Keratinocyte (primary cell): ENCODE data around the gene CEP85. TPM values are rescaled to one million over a fixed set of nuclear protein-coding genes. Genes with fewer than 3 reads are reported as not detected.

Experiments
- DNase-seq: peaks from one replicate; pipeline ENCODE4 v3.0.0-alpha.2; 2011; ENCODE audit warnings: low read depth, missing footprints, low spot score
- FAIRE-seq: peaks from 2 replicates; lab custom pipeline; 2011; peaks lifted over from hg19 to GRCh38; lab: Jason Lieb, UNC
- H2AFZ ChIP-seq: 2 replicates; pipeline ENCODE4 v1.6.0; 2012; ENCODE audit warnings: low read length, control low read depth, inconsistent platforms; ENCODE audit not compliant: control insufficient read depth
- H3K27ac ChIP-seq: 2 replicates; pipeline ENCODE4 v1.5.1; 2011; ENCODE audit warnings: low read length; ENCODE audit not compliant: control insufficient read depth, insufficient read depth
- H3K27me3 ChIP-seq: 3 replicates; pipeline ENCODE4 v1.6.0; 2011; ENCODE audit warnings: low read length; ENCODE audit not compliant: control insufficient read depth, insufficient read depth; ENCODE audit errors: extremely low read depth
- H3K36me3 ChIP-seq, 2 experiments: 2 replicates in 1 of 2; 3 replicates in 1 of 2; pipeline ENCODE4 v1.5.1; 2011; ENCODE audit warnings: low read length in 2 of 2, mild to moderate bottlenecking in 1 of 2; ENCODE audit not compliant: control insufficient read depth in 2 of 2, insufficient read depth in 2 of 2; ENCODE audit errors: extremely low read depth in 1 of 2
- H3K4me1 ChIP-seq: 3 replicates; pipeline ENCODE4 v1.5.1; 2011; ENCODE audit warnings: low read length; ENCODE audit not compliant: control insufficient read depth, insufficient read depth; ENCODE audit errors: extremely low read depth
- H3K4me2 ChIP-seq: 3 replicates; pipeline ENCODE4 v1.6.0; 2011; ENCODE audit warnings: low read depth, low read length; ENCODE audit not compliant: control insufficient read depth, insufficient read depth; ENCODE audit errors: extremely low read depth
- H3K4me3 ChIP-seq, 3 experiments: fragments of 200-600 bp in 1 of 3; sonication (generic) in 1 of 3; 2 replicates in 2 of 3; 3 replicates in 1 of 3; pipeline ENCODE4 v1.5.1; 2011 to 2016; ENCODE audit warnings: low read length in 3 of 3, mild to moderate bottlenecking in 3 of 3, control low read depth in 2 of 3, inconsistent platforms in 1 of 3, low read depth in 1 of 3, mixed read lengths in 1 of 3, mixed run types in 1 of 3, moderate library complexity in 1 of 3; ENCODE audit not compliant: control insufficient read depth in 2 of 3, insufficient read depth in 2 of 3; ENCODE audit errors: extremely low read depth in 1 of 3
- H3K79me2 ChIP-seq: 2 replicates; pipeline ENCODE4 v1.6.0; 2012; ENCODE audit warnings: low read length; ENCODE audit not compliant: control insufficient read depth, insufficient read depth
- H3K9ac ChIP-seq: 3 replicates; pipeline ENCODE4 v1.6.0; 2011; ENCODE audit warnings: low read length; ENCODE audit not compliant: control insufficient read depth, insufficient read depth; ENCODE audit errors: extremely low read depth
- H3K9me1 ChIP-seq: 3 replicates; pipeline ENCODE4 v1.6.0; 2011; ENCODE audit warnings: low read length; ENCODE audit not compliant: control insufficient read depth, insufficient read depth; ENCODE audit errors: extremely low read depth
- H3K9me3 ChIP-seq: 2 replicates; pipeline ENCODE4 v1.5.1; 2012; ENCODE audit warnings: low read depth, low read length; ENCODE audit not compliant: control insufficient read depth
- H4K20me1 ChIP-seq: 3 replicates; pipeline ENCODE4 v1.6.0; 2011; ENCODE audit warnings: low read length; ENCODE audit not compliant: control insufficient read depth, insufficient read depth; ENCODE audit errors: extremely low read depth
- EZH2 ChIP-seq: IDR thresholded peaks from one replicate; pipeline ENCODE4 v1.6.1; 2012; ENCODE audit warnings: inconsistent platforms, mild to moderate bottlenecking, low read length, moderate library complexity
- dilution Hi-C: fragments of 300-500 bp; cut with MboI; formaldehyde crosslinking; loops from one replicate; pipeline ENCODE4 v1.7.0; 2020; ENCODE audit warnings: low sequenced_read_pairs; ENCODE audit not compliant: extremely low pct_ligation_motif_present
- polyA plus RNA-seq, 5 experiments: library from polyadenylated mRNA; depleted of rRNA in 3 of 5; stranded (reverse) in 3 of 5; stranded (forward) in 1 of 5; unstranded in 1 of 5; fragments of >200 nt; gene quantifications; 1 replicate in 1 of 5; 2 replicates in 3 of 5; 3 replicates in 1 of 5; pipeline versions ENCODE4 v1.2.1 to v1.2.3, GENCODE V29; 2011 to 2012; ENCODE audit warnings: missing spikeins in 2 of 5, low read depth in 1 of 5, low replicate concordance in 1 of 5
- TF ChIP-seq, protein P1 (sequence below), 3 experiments: IDR thresholded peaks in 1 of 3; conservative IDR thresholded peaks in 1 of 3; optimal IDR thresholded peaks in 1 of 3; 2 replicates in 2 of 3; 3 replicates in 1 of 3; pipeline versions ENCODE3 to v1.5.1; 2011; ENCODE audit warnings: low read length in 3 of 3, mild to moderate bottlenecking in 3 of 3, moderate library complexity in 2 of 3, control low read depth in 1 of 3, inconsistent platforms in 1 of 3; ENCODE audit not compliant: insufficient read depth in 2 of 3; ENCODE audit errors: extremely low read depth in 1 of 3

The CEP85 gene
- polyA plus RNA-seq, 1 donor (not counting 4 experiments of a cell fraction or from before 2014, with no cell fraction given) = 17.0 TPM

DNA sequence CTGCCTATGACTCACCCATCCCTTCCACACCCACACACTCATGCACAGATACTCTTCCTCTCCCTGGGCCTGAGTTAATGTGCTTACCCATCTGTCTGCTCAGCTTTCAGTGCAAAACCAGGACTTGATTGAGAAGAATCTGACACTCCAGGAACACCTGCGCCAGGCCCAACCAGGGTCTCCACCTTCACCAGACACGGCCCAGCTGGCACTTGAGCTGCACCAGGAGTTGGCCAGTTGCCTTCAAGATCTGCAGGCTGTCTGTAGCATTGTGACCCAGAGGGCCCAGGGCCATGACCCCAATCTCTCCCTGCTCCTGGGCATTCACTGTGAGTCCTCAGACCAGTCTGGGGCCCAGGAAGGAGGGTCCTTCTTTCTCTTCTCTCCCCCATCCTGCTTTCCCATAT lies 42.4 kb downstream of the CEP85 start:
- H3K9ac ChIP-seq = peak overlapping the region; percentile 77
- dilution Hi-C loops = no loop called here
- H2AFZ ChIP-seq = no peak overlapping the region
- H3K4me2 ChIP-seq = peak overlapping the region; percentile 63
- H3K27ac ChIP-seq = peak overlapping the region; percentile 95
- H4K20me1 ChIP-seq = peaks cover 2% of the 10 kb centered on the region
- no peaks in the 10 kb centered on the region for H3K27me3 ChIP-seq
- no peak for FAIRE-seq
- H3K4me1 ChIP-seq = peaks cover 63% of the 10 kb centered on the region
- no peaks in the 10 kb centered on the region for H3K9me3 ChIP-seq
- no peak for DNase-seq
- H3K9me1 ChIP-seq = no peaks in the 10 kb centered on the region
- TF ChIP-seq, protein P1, sequence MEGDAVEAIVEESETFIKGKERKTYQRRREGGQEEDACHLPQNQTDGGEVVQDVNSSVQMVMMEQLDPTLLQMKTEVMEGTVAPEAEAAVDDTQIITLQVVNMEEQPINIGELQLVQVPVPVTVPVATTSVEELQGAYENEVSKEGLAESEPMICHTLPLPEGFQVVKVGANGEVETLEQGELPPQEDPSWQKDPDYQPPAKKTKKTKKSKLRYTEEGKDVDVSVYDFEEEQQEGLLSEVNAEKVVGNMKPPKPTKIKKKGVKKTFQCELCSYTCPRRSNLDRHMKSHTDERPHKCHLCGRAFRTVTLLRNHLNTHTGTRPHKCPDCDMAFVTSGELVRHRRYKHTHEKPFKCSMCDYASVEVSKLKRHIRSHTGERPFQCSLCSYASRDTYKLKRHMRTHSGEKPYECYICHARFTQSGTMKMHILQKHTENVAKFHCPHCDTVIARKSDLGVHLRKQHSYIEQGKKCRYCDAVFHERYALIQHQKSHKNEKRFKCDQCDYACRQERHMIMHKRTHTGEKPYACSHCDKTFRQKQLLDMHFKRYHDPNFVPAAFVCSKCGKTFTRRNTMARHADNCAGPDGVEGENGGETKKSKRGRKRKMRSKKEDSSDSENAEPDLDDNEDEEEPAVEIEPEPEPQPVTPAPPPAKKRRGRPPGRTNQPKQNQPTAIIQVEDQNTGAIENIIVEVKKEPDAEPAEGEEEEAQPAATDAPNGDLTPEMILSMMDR (optimal IDR thresholded peaks at IDR 0.05 in 1 of 3, IDR thresholded peaks at IDR 0.05 in 1 of 3, conservative IDR thresholded peaks at IDR 0.05 in 1 of 3; ENCODE audit: extremely low read depth in 1 of 3, insufficient read depth in 2 of 3, low read length in 3 of 3) = no peak
- no peak for TF ChIP-seq EZH2
- H3K79me2 ChIP-seq = peaks cover 14% of the 10 kb centered on the region
- no peak overlapping the region for H3K4me3 ChIP-seq
- peaks cover 6 to 27% of the 10 kb centered on the region in 2 experiments for H3K36me3 ChIP-seq

DNA sequence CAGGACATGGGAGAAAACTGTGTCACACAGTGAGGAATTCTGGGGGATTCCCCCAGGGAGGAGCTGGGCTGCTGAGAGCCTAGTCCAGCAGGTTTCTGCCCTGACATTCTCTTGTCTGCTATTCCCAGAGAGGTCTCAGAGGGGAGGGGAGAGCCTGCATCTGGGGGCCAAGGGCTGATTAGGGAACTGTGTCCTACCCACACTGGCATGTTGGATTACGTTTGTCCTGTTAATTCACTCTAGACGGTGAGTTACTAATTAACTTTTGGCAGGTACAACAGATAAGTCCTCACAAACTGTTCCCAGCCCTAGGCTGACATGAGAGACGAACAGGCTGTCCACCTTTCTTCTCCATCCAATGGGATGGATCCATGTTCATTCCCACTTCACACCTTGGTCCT lies 43.3 kb downstream of the CEP85 start:
- no peak for TF ChIP-seq EZH2
- TF ChIP-seq, protein P1 (optimal IDR thresholded peaks at IDR 0.05 in 1 of 3, IDR thresholded peaks at IDR 0.05 in 1 of 3, conservative IDR thresholded peaks at IDR 0.05 in 1 of 3; ENCODE audit: extremely low read depth in 1 of 3, insufficient read depth in 2 of 3, low read length in 3 of 3) = no peak
- DNase-seq (no peak), FAIRE-seq (no peak)
- Histone ChIP-seq H3K27ac (peak overlapping the region; percentile 95), H4K20me1 (peaks cover 6% of the 10 kb centered on the region), H3K9me3 (no peaks in the 10 kb centered on the region), H3K27me3 (no peaks in the 10 kb centered on the region), H3K4me1 (peaks cover 67% of the 10 kb centered on the region), H3K36me3 (peaks cover 10 to 24% of the 10 kb centered on the region in 2 experiments), H2AFZ (no peak overlapping the region), H3K4me3 (no peak overlapping the region), H3K79me2 (peaks cover 19% of the 10 kb centered on the region), H3K4me2 (no peak overlapping the region), H3K9me1 (peaks cover 3% of the 10 kb centered on the region), H3K9ac (peak overlapping the region; percentile 77)
- dilution Hi-C loops = no loop called here
